Stomach smooth muscle (tissue), 2 donors: ENCODE data around the gene BHLHE23.

Experiments
- H3K27ac ChIP-seq: one replicate; pipeline ENCODE4 v1.7.0; 2013; ENCODE audit warnings: mild to moderate bottlenecking, low read length, inconsistent platforms
- H3K27me3 ChIP-seq, 2 donors: one replicate each; pipeline ENCODE4 v1.7.0; 2013; ENCODE audit warnings: low read length in 2 of 2; ENCODE audit not compliant: insufficient read depth in 2 of 2, control insufficient read depth in 1 of 2
- H3K36me3 ChIP-seq, 2 donors: one replicate each; pipeline ENCODE4 v1.7.0; 2013; ENCODE audit warnings: low read length in 2 of 2; ENCODE audit not compliant: control insufficient read depth in 2 of 2, insufficient read depth in 2 of 2
- H3K4me1 ChIP-seq: one replicate; pipeline ENCODE4 v1.7.0; 2013; ENCODE audit warnings: low read length; ENCODE audit not compliant: control insufficient read depth, insufficient read depth
- H3K4me3 ChIP-seq, 2 donors: one replicate each; pipeline ENCODE4 v1.7.0; 2013; ENCODE audit warnings: low read length in 2 of 2
- H3K9ac ChIP-seq, 2 donors: one replicate each; pipeline ENCODE4 v1.7.0; 2013; ENCODE audit warnings: low read length in 2 of 2, mild to moderate bottlenecking in 1 of 2
- H3K9me3 ChIP-seq, 2 donors: one replicate each; pipeline ENCODE4 v1.7.0; 2013; ENCODE audit warnings: low read length in 2 of 2; ENCODE audit not compliant: control insufficient read depth in 2 of 2
- donor health status: healthy.
- donor health status: Pancreatic carcinoma.

Gene BHLHE23

GRCh38 chr20:63032861-63033793 lies 26.4 kb upstream of the BHLHE23 start:
- Histone ChIP-seq H3K27me3 (peaks cover 56 to 58% of the 10 kb centered on the region in 2 donors), H3K9ac (no peak overlapping the region), H3K27ac (no peak overlapping the region), H3K36me3 (no peaks in the 10 kb centered on the region), H3K9me3 (no peaks in the 10 kb centered on the region), H3K4me3 (no peak overlapping the region), H3K4me1 (peaks cover 11% of the 10 kb centered on the region)

GRCh38 chr20:63032026-63032800 lies 25.4 kb upstream of the BHLHE23 start:
- Histone ChIP-seq H3K27me3 (peaks cover 62% of the 10 kb centered on the region in 2 donors), H3K27ac (no peak overlapping the region), H3K9me3 (no peaks in the 10 kb centered on the region), H3K4me1 (peaks cover 11% of the 10 kb centered on the region), H3K9ac (no peak overlapping the region), H3K36me3 (no peaks in the 10 kb centered on the region), H3K4me3 (no peak overlapping the region)

- no peak overlapping the region for H3K27ac ChIP-seq
- no peak overlapping the region for H3K4me3 ChIP-seq
- no peaks in the 10 kb centered on the region for H3K36me3 ChIP-seq
- peaks cover 11% of the 10 kb centered on the region for H3K4me1 ChIP-seq
- H3K27me3 ChIP-seq: peaks cover 62 to 66% of the 10 kb centered on the region in 2 donors
- no peak overlapping the region for H3K9ac ChIP-seq
- no peaks in the 10 kb centered on the region for H3K9me3 ChIP-seq
Observed at GRCh38 chr20:63031251-63032014, 24.7 kb upstream of the BHLHE23 start.

DNA sequence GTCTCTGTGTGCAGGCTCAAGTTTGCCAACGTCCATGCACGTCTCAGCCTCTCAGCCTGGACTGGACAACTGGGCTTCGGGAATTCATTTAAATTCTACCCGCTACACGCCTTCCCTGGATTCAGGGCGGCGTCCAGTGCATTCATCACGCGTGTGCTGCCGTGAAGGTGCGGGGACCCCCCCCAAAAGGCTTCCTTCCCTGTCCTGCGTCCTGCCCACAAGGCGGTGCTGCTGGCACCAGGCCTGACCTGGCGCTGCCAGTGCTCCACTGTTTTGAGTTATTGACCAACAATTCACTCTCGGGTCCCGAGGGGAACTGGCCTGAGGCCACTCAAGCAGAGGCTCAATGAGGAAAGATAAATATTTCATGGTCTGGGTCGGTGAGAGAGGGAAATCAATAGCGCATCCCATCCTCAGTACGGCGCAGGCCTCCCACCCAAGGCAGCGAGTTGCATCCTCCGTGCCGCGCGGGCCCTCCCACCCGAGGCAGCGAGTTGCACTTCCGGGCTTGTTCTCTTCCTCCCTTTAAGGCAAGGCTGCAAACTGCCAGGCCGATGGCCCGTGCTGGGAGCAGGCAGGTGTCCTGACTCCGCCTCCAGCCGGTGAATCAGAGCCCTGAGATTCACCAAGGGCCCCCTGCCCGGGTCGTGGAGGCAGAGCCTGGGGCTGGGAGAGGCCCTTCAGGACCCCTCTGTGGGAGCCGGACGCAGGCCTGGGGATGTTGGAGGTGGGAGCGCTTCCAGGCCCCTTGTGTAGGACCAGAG lies 22.8 kb upstream of the BHLHE23 start:
- Histone ChIP-seq H3K4me1 (peaks cover 17% of the 10 kb centered on the region), H3K36me3 (no peaks in the 10 kb centered on the region), H3K27me3 (peaks cover 65 to 68% of the 10 kb centered on the region in 2 donors)

GRCh38 chr20:63028461-63028921 lies 21.7 kb upstream of the BHLHE23 start:
- no peak overlapping the region for H3K27ac ChIP-seq
- peaks cover 68 to 73% of the 10 kb centered on the region in 2 donors for H3K27me3 ChIP-seq
- H3K4me3 ChIP-seq: no peak overlapping the region
- H3K9ac ChIP-seq: no peak overlapping the region
- H3K4me1 ChIP-seq: peaks cover 16% of the 10 kb centered on the region
- no peaks in the 10 kb centered on the region for H3K9me3 ChIP-seq
- no peaks in the 10 kb centered on the region for H3K36me3 ChIP-seq

More for the DNA sequence above, 22.8 kb upstream of the BHLHE23 start:
- Histone ChIP-seq H3K9ac (no peak overlapping the region), H3K4me3 (no peak overlapping the region), H3K9me3 (no peaks in the 10 kb centered on the region), H3K27ac (no peak overlapping the region)

- peaks cover 69 to 75% of the 10 kb centered on the region in 2 donors for H3K27me3 ChIP-seq
Observed at GRCh38 chr20:63027922-63028389, 21.2 kb upstream of the BHLHE23 start.

GRCh38 chr20:63027221-63027921 lies 20.6 kb upstream of the BHLHE23 start:
- peaks cover 13% of the 10 kb centered on the region for H3K4me1 ChIP-seq
- no peak overlapping the region for H3K27ac ChIP-seq
- no peaks in the 10 kb centered on the region for H3K9me3 ChIP-seq
- peaks cover 72 to 77% of the 10 kb centered on the region in 2 donors for H3K27me3 ChIP-seq
- H3K9ac ChIP-seq: no peak overlapping the region
- H3K36me3 ChIP-seq: no peaks in the 10 kb centered on the region
- no peak overlapping the region for H3K4me3 ChIP-seq

More at GRCh38 chr20:63027922-63028389, 21.2 kb upstream of the BHLHE23 start:
- no peak overlapping the region for H3K4me3 ChIP-seq
- no peak overlapping the region for H3K9ac ChIP-seq
- no peaks in the 10 kb centered on the region for H3K9me3 ChIP-seq
- H3K4me1 ChIP-seq: peaks cover 13% of the 10 kb centered on the region
- no peaks in the 10 kb centered on the region for H3K36me3 ChIP-seq
- no peak overlapping the region for H3K27ac ChIP-seq

DNA sequence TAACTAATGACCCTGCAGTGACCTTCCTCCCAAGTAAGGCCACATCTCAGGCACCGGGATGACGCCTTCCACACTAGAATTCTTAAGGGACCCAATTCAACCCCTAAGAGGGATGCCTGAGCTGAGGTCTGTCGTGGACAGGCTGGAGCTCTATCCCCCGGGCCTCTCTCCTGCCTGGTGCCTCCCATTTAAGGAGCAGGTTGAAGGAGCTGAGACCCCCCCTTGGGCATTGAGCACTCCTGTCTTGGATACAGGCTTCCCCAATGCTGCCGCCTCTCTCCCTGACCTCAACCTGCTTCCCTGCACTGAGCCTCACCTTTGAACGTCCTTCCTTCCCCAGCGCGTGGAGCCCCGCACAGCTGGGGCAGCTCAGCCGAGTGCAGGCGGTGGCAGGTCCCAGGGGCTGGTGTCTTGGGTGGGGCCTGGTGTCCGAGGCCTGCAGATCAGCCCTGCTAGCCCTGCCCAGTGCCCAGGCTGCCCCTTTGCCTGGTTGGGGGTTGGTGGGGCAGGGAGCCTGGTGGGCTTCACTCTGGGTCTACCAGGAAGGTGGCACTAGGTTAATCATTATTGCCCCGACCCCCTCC lies 19.9 kb upstream of the BHLHE23 start:
- H3K27me3 ChIP-seq: peaks cover 72% of the 10 kb centered on the region in 2 donors

More for the DNA sequence above, 19.9 kb upstream of the BHLHE23 start:
- Histone ChIP-seq H3K27ac (no peak overlapping the region), H3K36me3 (no peaks in the 10 kb centered on the region), H3K4me1 (peaks cover 13% of the 10 kb centered on the region), H3K9me3 (no peaks in the 10 kb centered on the region), H3K9ac (no peak overlapping the region), H3K4me3 (no peak overlapping the region)
